Middle frontal gyrus (tissue), 1 donor: Measurements from ENCODE around the gene PCP4L1.
"Not testable (repeated sequence)": the region's sequence is repeated elsewhere in the genome, so short reads cannot be mapped to it uniquely, and the experiment has no call there.

Experiments
- DNase-seq: peaks from one replicate; pipeline ENCODE4 v3.0.0-alpha.2; 2015; ENCODE audit warnings: low spot score; ENCODE audit errors: extremely low spot score

PCP4L1 gene

DNA sequence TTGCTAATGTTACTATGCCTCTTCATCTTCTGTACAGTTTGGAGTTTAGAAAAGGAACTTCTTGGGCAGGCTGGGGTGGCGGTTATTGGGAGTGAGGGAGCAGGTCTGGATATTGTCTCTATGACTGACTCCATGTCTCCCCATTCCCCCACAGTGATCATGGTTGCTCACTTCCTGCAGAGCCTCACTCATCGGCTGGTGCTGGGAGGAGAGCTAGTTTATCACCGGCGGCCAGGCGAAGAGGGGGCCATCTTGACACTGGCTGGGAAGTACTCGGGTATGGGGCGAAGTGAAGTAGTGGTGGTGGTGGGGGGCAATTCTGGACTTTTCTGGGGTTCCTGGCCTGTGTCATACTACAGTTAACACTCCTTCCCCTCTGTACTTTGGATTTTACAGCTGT is 30.5 kb upstream of the PCP4L1 start:
- DNase-seq: no peak

DNA sequence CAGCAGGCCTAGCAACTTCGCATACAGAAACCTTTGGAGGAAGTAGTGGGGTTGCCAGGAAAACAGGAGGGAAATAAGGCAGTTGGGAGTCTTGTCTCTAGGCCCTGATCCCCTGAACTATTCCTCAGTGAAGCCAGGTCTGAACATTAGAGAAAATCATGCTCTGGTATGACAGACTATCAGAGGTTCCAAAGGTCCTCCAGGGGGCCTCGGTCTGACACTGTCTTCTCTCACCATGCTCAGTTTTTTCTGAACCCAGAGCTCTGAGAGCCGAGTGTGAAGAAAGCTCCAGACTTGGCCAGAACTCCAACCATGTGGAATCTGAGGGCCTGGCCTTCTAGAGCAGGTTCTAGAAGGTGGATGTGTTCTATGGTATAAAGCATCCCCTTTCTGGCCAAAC is 28.6 kb upstream of the PCP4L1 start:
- no peak for DNase-seq

DNA sequence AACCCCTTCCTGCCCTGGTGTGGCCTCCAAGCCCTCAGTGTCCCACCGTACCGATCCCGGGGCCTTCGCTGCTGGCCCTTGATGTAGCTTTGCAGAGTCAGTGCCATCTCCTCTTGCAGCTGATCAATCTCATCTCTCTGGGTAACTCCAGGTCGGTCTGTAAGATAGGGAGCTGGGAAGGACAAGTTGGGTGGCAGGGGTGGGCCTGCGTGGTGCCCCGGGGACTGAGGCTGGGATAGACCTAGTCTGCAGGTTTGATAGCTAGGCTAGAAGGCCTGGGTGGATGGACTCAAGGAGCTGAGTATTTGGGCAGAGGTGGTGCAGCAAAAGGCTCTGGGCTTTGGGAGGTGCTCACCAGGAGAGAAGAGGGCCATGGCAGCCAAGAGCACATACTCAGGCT is 27.8 kb upstream of the PCP4L1 start:
- no peak for DNase-seq

GRCh38 chr1:161233102-161233501 is 25.4 kb upstream of the PCP4L1 start:
- DNase-seq: no peak

DNA sequence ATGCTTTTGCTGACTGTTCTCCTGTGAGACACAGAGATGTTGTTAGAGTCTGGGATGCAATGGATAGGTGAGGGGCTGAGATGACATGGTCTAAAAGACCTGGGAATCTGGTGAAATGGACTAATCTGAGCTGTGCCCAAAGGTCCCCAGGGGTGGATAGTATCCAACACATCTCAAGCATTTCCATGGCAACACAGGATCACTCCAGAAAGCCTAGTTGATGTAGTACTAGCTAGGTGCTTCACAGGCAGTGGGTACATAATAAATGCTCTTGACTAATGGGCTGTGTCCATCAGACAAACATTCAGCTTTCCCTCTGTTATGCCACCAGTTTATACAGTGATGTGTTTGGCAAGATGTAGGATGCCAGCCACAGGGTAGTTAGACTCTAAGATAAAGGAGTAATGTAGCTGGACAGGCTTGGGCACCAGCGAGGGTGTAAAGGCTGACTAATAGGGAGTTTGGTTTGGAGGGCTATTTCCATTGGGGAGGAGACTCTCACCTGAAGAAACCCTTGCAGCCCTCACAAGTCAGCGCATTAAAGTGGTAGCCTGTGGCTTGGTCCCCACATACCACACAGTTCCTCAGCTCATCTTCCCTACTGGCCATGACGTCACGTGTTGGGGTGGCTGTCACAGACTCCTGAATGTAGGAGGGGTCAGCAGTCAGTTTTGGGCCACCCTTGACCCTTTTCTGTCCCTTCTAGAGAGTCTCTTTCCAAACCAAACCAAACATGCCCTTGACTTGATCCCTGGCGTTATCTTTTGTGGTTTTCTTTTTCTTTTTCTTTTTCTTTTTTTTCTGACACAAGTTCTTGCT is 22.4 kb upstream of the PCP4L1 start:
- DNase-seq: no peak

GRCh38 chr1:161238039-161238473 is 20.5 kb upstream of the PCP4L1 start, which contains the start of gene NR1I3:
Gene NR1I3, minus strand, starts transcription at chr1:161238203. Its CDS starts 1,638 bp downstream, at chr1:161236565.
- DNase-seq: no peak

DNA sequence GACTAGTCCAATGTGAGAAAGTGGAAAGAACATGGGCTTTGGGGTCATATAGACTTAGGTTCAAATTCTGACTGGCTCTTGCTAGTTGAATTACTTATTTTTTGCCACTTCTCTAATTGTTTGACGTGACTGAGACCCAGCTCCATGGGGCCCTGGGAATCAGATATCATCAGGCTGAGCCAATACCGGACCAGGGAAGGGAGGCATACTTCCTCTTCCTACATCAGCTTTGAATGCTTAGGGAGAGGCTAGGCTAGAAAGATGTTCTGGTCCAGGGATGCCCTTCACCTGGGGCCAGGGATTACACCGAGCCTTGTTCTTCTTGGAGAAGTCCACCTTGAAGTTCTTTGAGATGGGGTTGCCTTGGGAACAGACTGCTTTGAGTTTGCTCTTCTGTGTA is 16.9 kb upstream of the PCP4L1 start:
- no peak for DNase-seq

GRCh38 chr1:161242313-161242712 is 16.2 kb upstream of the PCP4L1 start:
- no peak for DNase-seq

- no peak for DNase-seq
Observed at GRCh38 chr1:161244888-161245287, 13.7 kb upstream of the PCP4L1 start.

GRCh38 chr1:161250100-161250499 is 8.4 kb upstream of the PCP4L1 start:
- DNase-seq: not testable (repeated sequence)

- no peak for DNase-seq
Observed at GRCh38 chr1:161250829-161251228, 7.7 kb upstream of the PCP4L1 start.

GRCh38 chr1:161251579-161251978 is 7.0 kb upstream of the PCP4L1 start:
- DNase-seq: no peak

DNA sequence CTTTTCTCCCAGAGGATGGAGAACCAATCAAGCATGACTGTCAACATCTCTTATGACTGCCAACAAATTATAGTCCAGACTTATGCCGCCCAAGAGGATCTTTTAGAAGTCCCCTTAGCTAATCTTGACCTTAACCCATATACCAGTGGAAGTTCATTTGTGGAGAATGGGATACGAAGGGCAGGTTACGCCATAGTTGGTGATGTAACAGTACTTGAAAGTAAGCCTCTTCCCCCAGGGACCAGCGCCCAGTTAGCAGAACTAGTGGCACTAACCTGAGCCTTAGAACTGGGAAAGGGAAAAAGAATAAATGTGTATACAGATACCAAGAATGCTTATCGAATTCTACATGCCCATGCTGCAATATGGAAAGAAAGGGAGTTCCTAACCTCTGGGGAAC is 3.2 kb upstream of the PCP4L1 start:
- DNase-seq: not testable (repeated sequence)

GRCh38 chr1:161255955-161256520 is 2.5 kb upstream of the PCP4L1 start:
- DNase-seq: not testable (repeated sequence)

- DNase-seq: not testable (repeated sequence)
Observed at GRCh38 chr1:161257109-161257508, 1.4 kb upstream of the PCP4L1 start.

DNA sequence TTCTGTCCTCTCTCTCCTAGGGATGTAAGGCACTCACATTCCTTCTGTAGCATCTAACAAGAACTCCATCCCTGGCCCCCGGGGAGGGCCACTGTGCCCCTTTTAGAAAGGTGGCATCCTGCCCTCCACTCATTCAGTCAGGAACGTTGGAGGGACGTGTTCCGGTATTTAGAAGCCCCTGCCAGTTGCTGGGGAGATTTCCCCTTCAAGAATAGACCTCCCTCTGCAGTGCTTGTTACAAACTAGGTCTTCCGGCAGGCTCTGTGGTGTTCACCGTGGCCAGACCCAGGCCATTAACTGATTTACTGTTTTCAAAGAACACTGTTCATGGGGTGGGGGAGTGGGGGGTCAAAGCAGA is 779 bp downstream of the PCP4L1 start:
- DNase-seq: no peak

DNA sequence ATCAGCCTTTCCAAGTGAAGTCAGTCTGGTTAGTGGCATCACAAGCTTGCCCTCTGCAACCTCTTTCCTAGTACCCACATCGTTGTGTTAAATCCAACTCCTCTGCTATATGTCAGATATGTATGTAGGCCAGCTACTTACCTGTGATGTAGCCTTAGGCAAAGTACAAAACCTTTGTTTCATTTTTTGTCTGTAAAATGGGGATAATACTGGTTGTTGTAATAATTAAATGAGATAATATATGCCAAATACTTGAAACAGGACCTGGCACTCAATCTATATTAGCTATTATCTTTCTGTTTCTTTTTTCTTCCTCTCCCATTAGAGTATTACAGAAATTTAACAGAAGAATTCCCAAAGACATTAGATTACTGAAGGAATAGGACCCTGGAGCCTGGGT is 1.2 kb downstream of the PCP4L1 start:
- DNase-seq: no peak

GRCh38 chr1:161260376-161261260 is 2.1 kb downstream of the PCP4L1 start:
- no peak for DNase-seq

GRCh38 chr1:161261261-161262235 is 3.0 kb downstream of the PCP4L1 start:
- DNase-seq: no peak

DNA sequence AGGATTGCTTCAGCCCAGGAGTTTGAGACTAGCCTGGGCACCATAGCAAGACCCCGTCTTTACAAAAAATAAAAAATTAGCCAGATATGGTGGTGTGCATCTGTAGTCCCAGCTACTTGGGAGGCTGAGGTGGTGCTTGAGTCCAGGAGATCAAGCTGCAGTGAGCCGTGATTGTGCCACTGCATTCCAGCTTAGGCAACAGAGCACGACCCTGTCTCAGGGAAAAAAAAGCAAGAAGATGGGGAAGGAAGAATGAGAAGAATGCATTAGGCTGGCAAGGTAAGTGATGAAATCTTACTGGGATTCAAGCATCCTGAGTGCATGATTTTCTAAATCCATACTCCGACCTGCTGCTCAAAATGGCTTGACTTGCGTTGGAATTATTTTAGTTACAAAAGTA is 6.8 kb downstream of the PCP4L1 start:
- no peak for DNase-seq

DNA sequence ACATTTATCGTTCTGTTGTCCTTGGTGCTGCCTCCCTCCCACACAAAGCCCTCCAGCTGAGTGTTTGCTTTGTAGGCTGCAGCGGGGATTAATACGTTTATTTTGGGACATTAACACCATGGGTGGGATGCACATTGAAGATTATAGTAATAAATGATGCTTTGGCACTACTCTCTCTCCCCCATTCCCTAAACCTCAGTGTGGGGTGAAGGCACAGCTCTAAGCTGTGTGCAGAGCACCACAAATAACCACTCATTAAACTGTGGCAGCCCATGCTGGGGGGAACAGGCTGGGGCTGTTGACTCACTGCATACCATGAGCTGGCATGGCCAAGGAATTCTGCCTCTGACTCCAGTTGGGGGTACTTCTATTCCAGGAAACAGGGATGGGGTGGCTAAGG is 7.7 kb downstream of the PCP4L1 start:
- no peak for DNase-seq
